Liver (tissue), 9 donors: ENCODE data around the gene CREB5. TPM values are rescaled to one million over a fixed set of nuclear protein-coding genes. Genes with fewer than 3 reads are reported as not detected.

Experiments used
- DNase-seq: peaks from one replicate; pipeline ENCODE4 v3.0.0-alpha.2; 2017; ENCODE audit warnings: low spot score
- H3K27ac ChIP-seq, 2 donors: one replicate each; pipeline ENCODE4 v1.7.0; 2013; ENCODE audit warnings: inconsistent platforms in 2 of 2, low read length in 2 of 2, control low read depth in 1 of 2, low read depth in 1 of 2, mild to moderate bottlenecking in 1 of 2
- H3K27me3 ChIP-seq, 4 donors: one replicate each; pipeline versions ENCODE4 v1.6.1 to v1.7.0; 2013; ENCODE audit warnings: low read length in 3 of 4, inconsistent platforms in 1 of 4, mild to moderate bottlenecking in 1 of 4, moderate library complexity in 1 of 4; ENCODE audit not compliant: control insufficient read depth in 4 of 4, insufficient read depth in 4 of 4
- H3K36me3 ChIP-seq, 4 donors: one replicate each; pipeline versions ENCODE4 v1.6.1 to v1.7.0; 2013; ENCODE audit warnings: low read length in 3 of 4, mild to moderate bottlenecking in 3 of 4, low read depth in 1 of 4, moderate library complexity in 1 of 4; ENCODE audit not compliant: control insufficient read depth in 4 of 4, insufficient read depth in 3 of 4
- H3K4me1 ChIP-seq, 4 donors: one replicate each; pipeline versions ENCODE4 v1.6.1 to v1.7.0; 2013; ENCODE audit warnings: low read length in 3 of 4, mild to moderate bottlenecking in 3 of 4, moderate library complexity in 1 of 4; ENCODE audit not compliant: control insufficient read depth in 4 of 4, insufficient read depth in 4 of 4
- H3K4me3 ChIP-seq, 3 donors: one replicate each; pipeline versions ENCODE4 v1.6.1 to v1.7.0; 2013; ENCODE audit warnings: low read length in 3 of 3, control low read depth in 1 of 3, low read depth in 1 of 3, mild to moderate bottlenecking in 1 of 3
- H3K9ac ChIP-seq, 2 donors: one replicate each; pipeline ENCODE4 v1.7.0; 2013; ENCODE audit warnings: low read length in 2 of 2, mild to moderate bottlenecking in 2 of 2, moderate library complexity in 2 of 2, control low read depth in 1 of 2, low read depth in 1 of 2
- H3K9me3 ChIP-seq, 4 donors: one replicate each; pipeline versions ENCODE4 v1.6.1 to v1.7.0; 2013; ENCODE audit warnings: low read length in 3 of 4; ENCODE audit not compliant: control insufficient read depth in 4 of 4
- EGR1 ChIP-seq, 2 donors: IDR thresholded peaks; 2 replicates each; pipeline ENCODE4 v1.6.1; 2016 to 2018; ENCODE audit warnings: antibody characterized with exemption in 2 of 2, low read depth in 2 of 2
- FOXA2 ChIP-seq: IDR thresholded peaks from 2 replicates; pipeline ENCODE4 v1.6.1; 2016; ENCODE audit warnings: antibody characterized with exemption
- GABPA ChIP-seq, 2 donors: IDR thresholded peaks in 1 of 2; conservative IDR thresholded peaks in 1 of 2; 2 replicates each; pipeline ENCODE4 v1.6.1; 2016; ENCODE audit warnings: antibody characterized with exemption in 2 of 2, mild to moderate bottlenecking in 1 of 2, moderate library complexity in 1 of 2
- HNF4A ChIP-seq, 2 donors: conservative IDR thresholded peaks; 2 replicates each; pipeline ENCODE4 v1.6.1; 2016; ENCODE audit warnings: antibody characterized with exemption in 2 of 2, mild to moderate bottlenecking in 2 of 2
- HNF4G ChIP-seq: IDR thresholded peaks from 2 replicates; pipeline ENCODE4 v1.6.1; 2016; ENCODE audit warnings: antibody characterized with exemption
- NR2F2 ChIP-seq: IDR thresholded peaks from 2 replicates; pipeline ENCODE4 v1.6.1; 2016; ENCODE audit warnings: antibody characterized with exemption
- RAD21 ChIP-seq, 2 donors: IDR thresholded peaks; 2 replicates each; pipeline ENCODE4 v1.6.1; 2016; ENCODE audit warnings: antibody characterized with exemption in 2 of 2, mild to moderate bottlenecking in 2 of 2
- RXRA ChIP-seq, 2 donors: IDR thresholded peaks; 2 replicates each; pipeline ENCODE4 v1.6.1; 2017 to 2018; ENCODE audit warnings: antibody characterized with exemption in 2 of 2, mild to moderate bottlenecking in 1 of 2
- SP1 ChIP-seq: IDR thresholded peaks from 2 replicates; pipeline ENCODE4 v1.6.1; 2018; ENCODE audit warnings: antibody characterized with exemption, mild to moderate bottlenecking
- TAF1 ChIP-seq: conservative IDR thresholded peaks from 2 replicates; pipeline ENCODE4 v1.6.1; 2016; ENCODE audit warnings: antibody characterized with exemption, mild to moderate bottlenecking
- ZBTB33 ChIP-seq: IDR thresholded peaks from 2 replicates; pipeline ENCODE4 v1.6.1; 2016; ENCODE audit warnings: antibody characterized with exemption
- WGBS: extraction: QIAGEN DNeasy Blood & Tissue Kit; methylation state at CpG from one replicate; pipeline ENCODE4 v1.1.7; 2013; 5-methylcytosine and 5-hydroxymethylcytosine counted together
- polyA plus RNA-seq, 2 donors: library from polyadenylated mRNA; stranded (reverse) in 1 of 2; unstranded in 1 of 2; fragments of 200-250 nt in 1 of 2; fragments of >200 nt in 1 of 2; fragmentation: Nextera tagmentation in 1 of 2; extraction: Ambion mirVana in 1 of 2; gene quantifications; one replicate each; pipeline versions ENCODE4 v1.2.1 to v1.2.3, GENCODE V29; 2013 to 2015
- total RNA-seq, 2 donors: library from RNA; depleted of rRNA; stranded (reverse); fragments of >200 nt; gene quantifications; one replicate each; pipeline ENCODE4 v1.2.3, GENCODE V29; 2014
- TF ChIP-seq, protein P1 (sequence below): IDR thresholded peaks from 2 replicates; pipeline ENCODE4 v1.6.1; 2016; ENCODE audit warnings: antibody characterized with exemption
- TF ChIP-seq, protein P2 (sequence below): IDR thresholded peaks from 2 replicates; pipeline ENCODE4 v1.6.1; 2016; ENCODE audit warnings: antibody characterized with exemption, mild to moderate bottlenecking
- donor health status: healthy.
- donor health status: healthy.
- donor health status: healthy.
- donor health status: healthy.
- donor health status: healthy.

CREB5 gene
- total and polyA plus RNA-seq, 4 donors, result 0.25 to 0.92 (median 0.67) TPM

GRCh38 chr7:28855538-28856217, 443.4 kb downstream of the CREB5 start (continued):
- TF ChIP-seq ZBTB33, result no peak

- Histone ChIP-seq H3K9me3 (no peaks in the 10 kb centered on the region), H3K9ac (no peak overlapping the region), H3K27ac (no peak overlapping the region), H3K27me3 (peaks cover 0 to 6% (median 1%) of the 10 kb centered on the region in 4 donors), H3K36me3 (no peaks in the 10 kb centered on the region), H3K4me1 (peaks cover 0 to 7% (median 6%) of the 10 kb centered on the region in 4 donors), H3K4me3 (no peak overlapping the region)
- DNase-seq, result no peak
- 81% methylated on average over 5 of the region's 5 CpGs for WGBS
- TF ChIP-seq EGR1 (IDR thresholded peaks at IDR 0.05; ENCODE audit: low read depth in 2 of 2) (no peak), RXRA (IDR thresholded peaks at IDR 0.05) (no peak), HNF4A (conservative IDR thresholded peaks at IDR 0.05) (no peak)
Observed at GRCh38 chr7:28856656-28857055, 444.3 kb downstream of the CREB5 start.

DNA sequence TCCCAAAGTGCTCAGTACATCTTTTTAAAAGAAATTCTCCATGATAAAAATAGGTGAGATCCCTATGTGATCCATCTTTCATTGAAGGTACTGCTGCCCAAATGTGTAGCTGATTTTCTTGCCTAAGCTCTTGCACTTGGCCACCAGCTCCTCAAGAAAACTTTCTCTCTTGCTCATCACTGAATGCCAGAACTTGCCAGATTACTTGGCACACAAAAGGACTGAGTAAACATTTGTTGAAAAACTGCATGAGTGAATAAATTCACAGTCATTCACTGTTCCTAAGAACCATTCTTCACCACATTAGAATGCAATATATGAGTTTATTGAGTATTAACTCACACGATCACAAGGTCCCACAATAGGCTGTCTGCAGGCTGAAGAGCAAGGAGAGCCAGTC, 445.9 kb downstream of the CREB5 start:
- no peak for DNase-seq
- no peak overlapping the region for H3K27ac ChIP-seq
- peaks cover 0 to 7% (median 6%) of the 10 kb centered on the region in 4 donors for H3K4me1 ChIP-seq
- H3K27me3 ChIP-seq, result no peaks in the 10 kb centered on the region
- no peaks in the 10 kb centered on the region for H3K9me3 ChIP-seq
- no peak overlapping the region for H3K4me3 ChIP-seq
- 82% methylated on average over 1 of the region's 1 CpG for WGBS
- no peak overlapping the region for H3K9ac ChIP-seq
- TF ChIP-seq, protein P1, sequence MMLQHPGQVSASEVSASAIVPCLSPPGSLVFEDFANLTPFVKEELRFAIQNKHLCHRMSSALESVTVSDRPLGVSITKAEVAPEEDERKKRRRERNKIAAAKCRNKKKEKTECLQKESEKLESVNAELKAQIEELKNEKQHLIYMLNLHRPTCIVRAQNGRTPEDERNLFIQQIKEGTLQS, result no peak
- TF ChIP-seq, protein P2, sequence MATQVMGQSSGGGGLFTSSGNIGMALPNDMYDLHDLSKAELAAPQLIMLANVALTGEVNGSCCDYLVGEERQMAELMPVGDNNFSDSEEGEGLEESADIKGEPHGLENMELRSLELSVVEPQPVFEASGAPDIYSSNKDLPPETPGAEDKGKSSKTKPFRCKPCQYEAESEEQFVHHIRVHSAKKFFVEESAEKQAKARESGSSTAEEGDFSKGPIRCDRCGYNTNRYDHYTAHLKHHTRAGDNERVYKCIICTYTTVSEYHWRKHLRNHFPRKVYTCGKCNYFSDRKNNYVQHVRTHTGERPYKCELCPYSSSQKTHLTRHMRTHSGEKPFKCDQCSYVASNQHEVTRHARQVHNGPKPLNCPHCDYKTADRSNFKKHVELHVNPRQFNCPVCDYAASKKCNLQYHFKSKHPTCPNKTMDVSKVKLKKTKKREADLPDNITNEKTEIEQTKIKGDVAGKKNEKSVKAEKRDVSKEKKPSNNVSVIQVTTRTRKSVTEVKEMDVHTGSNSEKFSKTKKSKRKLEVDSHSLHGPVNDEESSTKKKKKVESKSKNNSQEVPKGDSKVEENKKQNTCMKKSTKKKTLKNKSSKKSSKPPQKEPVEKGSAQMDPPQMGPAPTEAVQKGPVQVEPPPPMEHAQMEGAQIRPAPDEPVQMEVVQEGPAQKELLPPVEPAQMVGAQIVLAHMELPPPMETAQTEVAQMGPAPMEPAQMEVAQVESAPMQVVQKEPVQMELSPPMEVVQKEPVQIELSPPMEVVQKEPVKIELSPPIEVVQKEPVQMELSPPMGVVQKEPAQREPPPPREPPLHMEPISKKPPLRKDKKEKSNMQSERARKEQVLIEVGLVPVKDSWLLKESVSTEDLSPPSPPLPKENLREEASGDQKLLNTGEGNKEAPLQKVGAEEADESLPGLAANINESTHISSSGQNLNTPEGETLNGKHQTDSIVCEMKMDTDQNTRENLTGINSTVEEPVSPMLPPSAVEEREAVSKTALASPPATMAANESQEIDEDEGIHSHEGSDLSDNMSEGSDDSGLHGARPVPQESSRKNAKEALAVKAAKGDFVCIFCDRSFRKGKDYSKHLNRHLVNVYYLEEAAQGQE, result no peak
- no peaks in the 10 kb centered on the region for H3K36me3 ChIP-seq

DNA sequence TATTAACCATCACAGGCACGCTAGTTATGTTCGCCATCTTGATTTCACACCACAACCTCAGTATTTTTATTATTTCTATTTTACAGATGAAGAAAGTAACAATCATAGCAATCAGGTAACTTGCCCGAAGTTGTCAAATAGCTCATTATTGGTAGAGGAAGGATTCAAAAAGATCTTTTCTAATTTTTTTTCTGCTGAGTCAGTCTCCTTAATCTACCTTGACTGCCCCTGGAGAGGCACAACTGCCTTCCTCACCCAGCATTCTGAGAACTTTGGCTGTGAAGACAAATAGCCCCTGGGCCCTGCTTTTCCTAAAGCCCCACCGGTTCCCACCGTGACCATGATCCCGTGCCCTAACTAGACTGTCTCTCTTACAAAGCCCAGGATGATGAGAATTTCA, 446.6 kb downstream of the CREB5 start:
- no peak overlapping the region for H3K27ac ChIP-seq
- 94% methylated on average over 6 of the region's 6 CpGs for WGBS
- no peaks in the 10 kb centered on the region for H3K36me3 ChIP-seq
- no peak for DNase-seq
- H3K9me3 ChIP-seq, result no peaks in the 10 kb centered on the region
- no peaks in the 10 kb centered on the region for H3K27me3 ChIP-seq
- H3K4me1 ChIP-seq, result peaks cover 0 to 3% (median 1%) of the 10 kb centered on the region in 4 donors
- no peak overlapping the region for H3K4me3 ChIP-seq
- no peak overlapping the region for H3K9ac ChIP-seq
- TF ChIP-seq ZBTB33 (no peak), TAF1 (no peak), GABPA (IDR thresholded peaks at IDR 0.05 in 1 of 2, conservative IDR thresholded peaks at IDR 0.05 in 1 of 2) (no peak), HNF4G (no peak), FOXA2 (no peak), SP1 (no peak), RXRA (IDR thresholded peaks at IDR 0.05) (no peak), HNF4A (conservative IDR thresholded peaks at IDR 0.05) (no peak), NR2F2 (no peak), RAD21 (IDR thresholded peaks at IDR 0.05) (no peak), EGR1 (IDR thresholded peaks at IDR 0.05; ENCODE audit: low read depth in 2 of 2) (no peak)
- TF ChIP-seq, protein P1, result no peak
